ENCODE results near the gene RHOBTB3.
"Not testable (repeated sequence)": the region's sequence is repeated elsewhere in the genome, so short reads cannot be mapped to it uniquely, and the experiment has no call there.

RHOBTB3 gene

GRCh38 chr5:95832664-95833063, 101.5 kb downstream of the RHOBTB3 start:
- Histone ChIP-seq H3K27ac (replicated peaks) (no peak overlapping the region), H3K4me3 (replicated peaks; ENCODE audit: insufficient read depth, low read length) (no peak overlapping the region), H3K27me3 (ENCODE audit: insufficient read depth, poor library complexity, severe bottlenecking) (no peaks in the 10 kb centered on the region)
- DNase-seq (ENCODE audit: low read depth in 1 of 2, low spot score in 1 of 2), result no peak
- TF ChIP-seq SPI1 (IDR thresholded peaks at IDR 0.05; ENCODE audit: borderline replicate concordance, low read depth), result peak; percentile 67; the same call in 1 of the 2 replicates
- no peak for TF ChIP-seq CTCF (IDR thresholded peaks at IDR 0.05; ENCODE audit: insufficient read depth, low read length)

- TF ChIP-seq CTCF (IDR thresholded peaks at IDR 0.05; ENCODE audit: insufficient read depth, low read length) (no peak), POLR2AphosphoS5 (IDR thresholded peaks at IDR 0.05; ENCODE audit: low read depth) (no peak), SPI1 (IDR thresholded peaks at IDR 0.05; ENCODE audit: borderline replicate concordance, low read depth) (no peak), REST (IDR thresholded peaks at IDR 0.05; ENCODE audit: insufficient replicate concordance, low read depth) (no peak), GABPA (IDR thresholded peaks at IDR 0.05; ENCODE audit: low read depth) (no peak)
- Histone ChIP-seq H3K27me3 (ENCODE audit: insufficient read depth, poor library complexity, severe bottlenecking) (no peaks in the 10 kb centered on the region), H3K27ac (replicated peaks) (peak overlapping the region; percentile 92), H3K4me3 (replicated peaks; ENCODE audit: insufficient read depth, low read length) (peak overlapping the region; percentile 40)
- DNase-seq (ENCODE audit: low read depth in 1 of 2, low spot score in 1 of 2), result no peak
These were observed 104.7 kb downstream of the RHOBTB3 start for GRCh38 chr5:95835682-95836385.

GRCh38 chr5:95836544-95836943, 105.4 kb downstream of the RHOBTB3 start:
- Histone ChIP-seq H3K4me3 (replicated peaks; ENCODE audit: insufficient read depth, low read length) (no peak overlapping the region), H3K27ac (replicated peaks) (peak overlapping the region; percentile 92), H3K27me3 (ENCODE audit: insufficient read depth, poor library complexity, severe bottlenecking) (no peaks in the 10 kb centered on the region)
- TF ChIP-seq GABPA (IDR thresholded peaks at IDR 0.05; ENCODE audit: low read depth), result no peak
- no peak for TF ChIP-seq SPI1 (IDR thresholded peaks at IDR 0.05; ENCODE audit: borderline replicate concordance, low read depth)
- no peak for TF ChIP-seq REST (IDR thresholded peaks at IDR 0.05; ENCODE audit: insufficient replicate concordance, low read depth)
- TF ChIP-seq CTCF (IDR thresholded peaks at IDR 0.05; ENCODE audit: insufficient read depth, low read length), result no peak
- no peak for TF ChIP-seq POLR2AphosphoS5 (IDR thresholded peaks at IDR 0.05; ENCODE audit: low read depth)
- no peak for DNase-seq (ENCODE audit: low read depth in 1 of 2, low spot score in 1 of 2)

GRCh38 chr5:95836971-95837370, 105.8 kb downstream of the RHOBTB3 start:
- DNase-seq (ENCODE audit: low read depth in 1 of 2, low spot score in 1 of 2); H3K4me3 ChIP-seq (replicated peaks; ENCODE audit: insufficient read depth, low read length); H3K27ac ChIP-seq (replicated peaks); H3K27me3 ChIP-seq (ENCODE audit: insufficient read depth, poor library complexity, severe bottlenecking): not testable (repeated sequence)
